Keratinocyte (primary cell): ENCODE measurements around the gene FCF1. TPM values are rescaled to one million over a fixed set of nuclear protein-coding genes. Genes with fewer than 3 reads are reported as not detected.

Experiments used
- DNase-seq: peaks from one replicate; pipeline ENCODE4 v3.0.0-alpha.2; 2011; ENCODE audit warnings: low read depth, missing footprints, low spot score
- FAIRE-seq: peaks from 2 replicates; lab custom pipeline; 2011; peaks lifted over from hg19 to GRCh38; lab: Jason Lieb, UNC
- H2AFZ ChIP-seq: 2 replicates; pipeline ENCODE4 v1.6.0; 2012; ENCODE audit warnings: low read length, control low read depth, inconsistent platforms; ENCODE audit not compliant: control insufficient read depth
- H3K27ac ChIP-seq: 2 replicates; pipeline ENCODE4 v1.5.1; 2011; ENCODE audit warnings: low read length; ENCODE audit not compliant: control insufficient read depth, insufficient read depth
- H3K27me3 ChIP-seq: 3 replicates; pipeline ENCODE4 v1.6.0; 2011; ENCODE audit warnings: low read length; ENCODE audit not compliant: control insufficient read depth, insufficient read depth; ENCODE audit errors: extremely low read depth
- H3K36me3 ChIP-seq, 2 experiments: 2 replicates in 1 of 2; 3 replicates in 1 of 2; pipeline ENCODE4 v1.5.1; 2011; ENCODE audit warnings: low read length in 2 of 2, mild to moderate bottlenecking in 1 of 2; ENCODE audit not compliant: control insufficient read depth in 2 of 2, insufficient read depth in 2 of 2; ENCODE audit errors: extremely low read depth in 1 of 2
- H3K4me1 ChIP-seq: 3 replicates; pipeline ENCODE4 v1.5.1; 2011; ENCODE audit warnings: low read length; ENCODE audit not compliant: control insufficient read depth, insufficient read depth; ENCODE audit errors: extremely low read depth
- H3K4me2 ChIP-seq: 3 replicates; pipeline ENCODE4 v1.6.0; 2011; ENCODE audit warnings: low read depth, low read length; ENCODE audit not compliant: control insufficient read depth, insufficient read depth; ENCODE audit errors: extremely low read depth
- H3K4me3 ChIP-seq, 3 experiments: fragments of 200-600 bp in 1 of 3; sonication (generic) in 1 of 3; 2 replicates in 2 of 3; 3 replicates in 1 of 3; pipeline ENCODE4 v1.5.1; 2011 to 2016; ENCODE audit warnings: low read length in 3 of 3, mild to moderate bottlenecking in 3 of 3, control low read depth in 2 of 3, inconsistent platforms in 1 of 3, low read depth in 1 of 3, mixed read lengths in 1 of 3, mixed run types in 1 of 3, moderate library complexity in 1 of 3; ENCODE audit not compliant: control insufficient read depth in 2 of 3, insufficient read depth in 2 of 3; ENCODE audit errors: extremely low read depth in 1 of 3
- H3K79me2 ChIP-seq: 2 replicates; pipeline ENCODE4 v1.6.0; 2012; ENCODE audit warnings: low read length; ENCODE audit not compliant: control insufficient read depth, insufficient read depth
- H3K9ac ChIP-seq: 3 replicates; pipeline ENCODE4 v1.6.0; 2011; ENCODE audit warnings: low read length; ENCODE audit not compliant: control insufficient read depth, insufficient read depth; ENCODE audit errors: extremely low read depth
- H3K9me1 ChIP-seq: 3 replicates; pipeline ENCODE4 v1.6.0; 2011; ENCODE audit warnings: low read length; ENCODE audit not compliant: control insufficient read depth, insufficient read depth; ENCODE audit errors: extremely low read depth
- H3K9me3 ChIP-seq: 2 replicates; pipeline ENCODE4 v1.5.1; 2012; ENCODE audit warnings: low read depth, low read length; ENCODE audit not compliant: control insufficient read depth
- H4K20me1 ChIP-seq: 3 replicates; pipeline ENCODE4 v1.6.0; 2011; ENCODE audit warnings: low read length; ENCODE audit not compliant: control insufficient read depth, insufficient read depth; ENCODE audit errors: extremely low read depth
- EZH2 ChIP-seq: IDR thresholded peaks from one replicate; pipeline ENCODE4 v1.6.1; 2012; ENCODE audit warnings: inconsistent platforms, mild to moderate bottlenecking, low read length, moderate library complexity
- dilution Hi-C: fragments of 300-500 bp; cut with MboI; formaldehyde crosslinking; loops from one replicate; pipeline ENCODE4 v1.7.0; 2020; ENCODE audit warnings: low sequenced_read_pairs; ENCODE audit not compliant: extremely low pct_ligation_motif_present
- polyA plus RNA-seq, 5 experiments: library from polyadenylated mRNA; depleted of rRNA in 3 of 5; stranded (reverse) in 3 of 5; stranded (forward) in 1 of 5; unstranded in 1 of 5; fragments of >200 nt; gene quantifications; 1 replicate in 1 of 5; 2 replicates in 3 of 5; 3 replicates in 1 of 5; pipeline versions ENCODE4 v1.2.1 to v1.2.3, GENCODE V29; 2011 to 2012; ENCODE audit warnings: missing spikeins in 2 of 5, low read depth in 1 of 5, low replicate concordance in 1 of 5
- TF ChIP-seq, protein P1 (sequence below), 3 experiments: IDR thresholded peaks in 1 of 3; conservative IDR thresholded peaks in 1 of 3; optimal IDR thresholded peaks in 1 of 3; 2 replicates in 2 of 3; 3 replicates in 1 of 3; pipeline versions ENCODE3 to v1.5.1; 2011; ENCODE audit warnings: low read length in 3 of 3, mild to moderate bottlenecking in 3 of 3, moderate library complexity in 2 of 3, control low read depth in 1 of 3, inconsistent platforms in 1 of 3; ENCODE audit not compliant: insufficient read depth in 2 of 3; ENCODE audit errors: extremely low read depth in 1 of 3

The FCF1 gene
- polyA plus RNA-seq, 1 donor (not counting 4 experiments of a cell fraction or from before 2014, with no cell fraction given), result 86.8 TPM

DNA sequence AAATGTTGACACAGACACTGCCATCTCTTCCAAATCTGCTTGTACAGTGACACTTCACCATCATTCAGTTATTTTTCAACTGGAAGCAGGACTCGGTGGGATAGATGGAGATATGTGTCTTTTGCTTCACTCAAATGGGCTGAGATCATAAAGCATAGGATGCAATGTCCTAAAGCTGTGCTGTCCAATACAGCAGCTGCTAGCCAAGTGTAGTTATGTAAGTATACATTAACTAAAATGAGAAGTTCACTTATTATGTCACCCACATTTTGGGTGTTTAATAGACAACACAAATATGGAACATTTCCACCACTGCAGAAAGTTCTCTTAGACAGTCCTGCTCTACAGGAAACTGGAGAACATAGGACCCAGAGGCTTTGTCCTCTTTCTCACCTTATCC, 43.7 kb upstream of the FCF1 start:
- H2AFZ ChIP-seq, result no peak overlapping the region
- FAIRE-seq (no peak), DNase-seq (no peak)
- peaks cover 8 to 35% of the 10 kb centered on the region in 2 experiments for H3K36me3 ChIP-seq
- H4K20me1 ChIP-seq, result no peaks in the 10 kb centered on the region
- H3K4me2 ChIP-seq, result no peak overlapping the region
- H3K9ac ChIP-seq, result no peak overlapping the region
- no peak overlapping the region for H3K27ac ChIP-seq
- dilution Hi-C loops, result no loop called here
- no peaks in the 10 kb centered on the region for H3K27me3 ChIP-seq
- no peaks in the 10 kb centered on the region for H3K79me2 ChIP-seq
- H3K4me1 ChIP-seq, result peaks cover 17% of the 10 kb centered on the region
- H3K9me1 ChIP-seq, result no peaks in the 10 kb centered on the region
- no peaks in the 10 kb centered on the region for H3K9me3 ChIP-seq
- no peak overlapping the region for H3K4me3 ChIP-seq
- TF ChIP-seq, protein P1, sequence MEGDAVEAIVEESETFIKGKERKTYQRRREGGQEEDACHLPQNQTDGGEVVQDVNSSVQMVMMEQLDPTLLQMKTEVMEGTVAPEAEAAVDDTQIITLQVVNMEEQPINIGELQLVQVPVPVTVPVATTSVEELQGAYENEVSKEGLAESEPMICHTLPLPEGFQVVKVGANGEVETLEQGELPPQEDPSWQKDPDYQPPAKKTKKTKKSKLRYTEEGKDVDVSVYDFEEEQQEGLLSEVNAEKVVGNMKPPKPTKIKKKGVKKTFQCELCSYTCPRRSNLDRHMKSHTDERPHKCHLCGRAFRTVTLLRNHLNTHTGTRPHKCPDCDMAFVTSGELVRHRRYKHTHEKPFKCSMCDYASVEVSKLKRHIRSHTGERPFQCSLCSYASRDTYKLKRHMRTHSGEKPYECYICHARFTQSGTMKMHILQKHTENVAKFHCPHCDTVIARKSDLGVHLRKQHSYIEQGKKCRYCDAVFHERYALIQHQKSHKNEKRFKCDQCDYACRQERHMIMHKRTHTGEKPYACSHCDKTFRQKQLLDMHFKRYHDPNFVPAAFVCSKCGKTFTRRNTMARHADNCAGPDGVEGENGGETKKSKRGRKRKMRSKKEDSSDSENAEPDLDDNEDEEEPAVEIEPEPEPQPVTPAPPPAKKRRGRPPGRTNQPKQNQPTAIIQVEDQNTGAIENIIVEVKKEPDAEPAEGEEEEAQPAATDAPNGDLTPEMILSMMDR (optimal IDR thresholded peaks at IDR 0.05 in 1 of 3, IDR thresholded peaks at IDR 0.05 in 1 of 3, conservative IDR thresholded peaks at IDR 0.05 in 1 of 3; ENCODE audit: extremely low read depth in 1 of 3, insufficient read depth in 2 of 3, low read length in 3 of 3), result no peak

DNA sequence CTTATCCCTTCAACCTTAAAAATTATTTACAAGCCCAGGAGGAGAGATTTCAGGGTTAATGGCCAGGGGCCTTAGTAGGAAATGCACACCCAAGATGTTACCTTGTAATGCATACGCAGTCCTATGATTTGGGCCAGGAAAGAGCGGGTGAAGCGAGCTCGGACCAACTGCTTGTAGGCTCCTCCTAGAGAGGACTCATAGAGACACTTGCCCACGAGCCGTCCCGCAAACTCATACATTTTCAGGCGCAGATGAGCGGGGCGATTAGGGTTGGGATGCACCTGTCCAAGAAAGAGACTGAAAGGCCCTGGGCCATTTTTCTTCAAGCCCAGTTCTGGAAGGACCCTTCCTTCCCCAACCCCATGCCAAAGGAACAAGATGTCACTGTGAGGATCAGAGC, 43.1 kb upstream of the FCF1 start:
- no peaks in the 10 kb centered on the region for H3K27me3 ChIP-seq
- dilution Hi-C loops, result no loop called here
- H3K9me1 ChIP-seq, result no peaks in the 10 kb centered on the region
- DNase-seq (no peak), FAIRE-seq (no peak)
- H3K79me2 ChIP-seq, result no peaks in the 10 kb centered on the region
- peaks cover 8 to 32% of the 10 kb centered on the region in 2 experiments for H3K36me3 ChIP-seq
- peaks cover 17% of the 10 kb centered on the region for H3K4me1 ChIP-seq
- TF ChIP-seq EZH2, result no peak
- TF ChIP-seq, protein P1 (optimal IDR thresholded peaks at IDR 0.05 in 1 of 3, IDR thresholded peaks at IDR 0.05 in 1 of 3, conservative IDR thresholded peaks at IDR 0.05 in 1 of 3; ENCODE audit: extremely low read depth in 1 of 3, insufficient read depth in 2 of 3, low read length in 3 of 3), result no peak
- no peak overlapping the region for H3K27ac ChIP-seq
- H3K4me2 ChIP-seq, result no peak overlapping the region
- no peaks in the 10 kb centered on the region for H4K20me1 ChIP-seq
- H3K4me3 ChIP-seq, result no peak overlapping the region
- H3K9me3 ChIP-seq, result no peaks in the 10 kb centered on the region
- no peak overlapping the region for H2AFZ ChIP-seq
- H3K9ac ChIP-seq, result no peak overlapping the region
